ENCODE measurements around the gene USP48. TPM values are rescaled to one million over a fixed set of nuclear protein-coding genes. Genes with fewer than 3 reads are reported as not detected.
A peak's percentile ranks its signal among the peaks of the same experiment; 100 is the strongest.
"Not testable (repeated sequence)": the region's sequence is repeated elsewhere in the genome, so short reads cannot be mapped to it uniquely, and the experiment has no call there.

Gene USP48
- total RNA-seq, 1 donor from 2014 or later, result 70.4 TPM

DNA sequence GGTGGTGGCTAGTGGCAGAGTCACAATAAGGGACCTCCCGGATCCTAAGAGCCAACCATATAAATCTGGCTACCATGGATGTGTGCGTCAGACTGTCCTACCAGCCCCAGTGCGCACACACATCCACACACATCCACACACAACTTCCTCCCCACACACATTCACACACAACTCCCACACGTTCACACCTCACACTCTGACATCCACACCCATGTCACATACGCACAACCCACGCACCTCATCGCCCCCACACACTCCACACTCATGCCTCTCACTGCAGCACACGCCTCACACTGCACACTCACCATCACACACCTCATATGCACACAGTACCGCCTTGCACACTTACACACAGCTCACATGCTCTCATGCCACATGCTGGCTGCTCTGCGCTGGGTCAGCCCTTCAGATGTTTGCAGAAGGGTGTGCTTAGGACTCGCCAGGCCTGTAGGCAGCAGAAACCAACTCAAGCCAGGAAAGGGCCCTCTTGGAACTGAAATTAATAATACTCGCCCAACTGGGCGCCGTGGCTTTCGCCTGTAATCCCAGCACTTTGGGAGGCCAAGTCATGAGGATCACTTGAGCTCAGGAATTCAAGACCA is 32.1 kb upstream of the USP48 start:
- DNase-seq (ENCODE audit: low read depth, low spot score), result no peak

GRCh38 chr1:21814241-21814918 is 31.4 kb upstream of the USP48 start:
- DNase-seq (ENCODE audit: low read depth, low spot score), result no peak

GRCh38 chr1:21813542-21813941 is 30.6 kb upstream of the USP48 start:
- no peak for DNase-seq (ENCODE audit: low read depth, low spot score)

GRCh38 chr1:21811875-21812305 is 28.9 kb upstream of the USP48 start, which contains the start of gene LDLRAD2:
Gene LDLRAD2 (plus strand): TSS chr1:21812265. CDS start chr1:21812452, 187 bp downstream.
- no peak for DNase-seq (ENCODE audit: low read depth, low spot score)

DNA sequence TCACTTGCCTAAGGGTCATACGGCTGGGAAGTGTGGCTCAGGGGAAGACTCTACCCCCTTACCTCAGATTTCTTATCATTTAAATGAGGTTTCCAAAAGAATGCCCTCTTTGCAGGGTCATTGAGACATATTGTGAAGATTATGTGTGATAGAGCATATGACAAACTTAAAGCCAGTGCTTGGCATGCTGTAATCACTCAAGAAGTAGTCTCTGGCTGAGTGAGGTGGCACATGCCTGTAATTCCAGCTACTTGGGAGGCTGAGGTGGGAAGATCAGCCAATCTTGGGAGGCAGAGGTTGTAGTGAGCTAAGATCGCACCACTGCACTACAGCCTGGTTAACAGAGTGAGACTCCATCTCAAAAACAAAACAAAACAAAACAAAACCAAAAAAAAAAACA is 21.6 kb upstream of the USP48 start:
- no peak for DNase-seq (ENCODE audit: low read depth, low spot score)

GRCh38 chr1:21801100-21801499 is 18.2 kb upstream of the USP48 start:
- DNase-seq (ENCODE audit: low read depth, low spot score), result no peak

GRCh38 chr1:21799730-21800129 is 16.8 kb upstream of the USP48 start:
- DNase-seq (ENCODE audit: low read depth, low spot score), result no peak

GRCh38 chr1:21795075-21795474 is 12.1 kb upstream of the USP48 start:
- no peak for DNase-seq (ENCODE audit: low read depth, low spot score)

GRCh38 chr1:21794656-21795055 is 11.7 kb upstream of the USP48 start:
- no peak for DNase-seq (ENCODE audit: low read depth, low spot score)

DNA sequence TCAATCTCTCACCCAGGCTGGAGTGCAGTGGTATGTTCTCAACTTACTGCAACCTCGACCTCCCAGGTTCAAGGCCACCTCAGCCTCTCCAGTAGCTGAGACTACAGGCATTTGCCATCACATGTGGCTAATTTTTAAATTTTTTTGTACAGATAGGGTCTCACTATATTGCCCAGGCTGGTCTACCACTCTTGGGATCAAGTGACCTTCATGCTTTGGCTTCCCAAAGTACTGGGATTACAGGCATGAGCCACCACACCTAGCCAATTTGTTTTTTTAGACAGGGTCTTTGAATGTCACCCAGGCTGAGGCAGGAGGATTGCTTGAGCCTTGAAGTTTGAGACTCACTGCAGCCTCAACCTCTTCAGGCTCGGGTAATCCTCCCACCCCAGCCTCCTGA is 10.2 kb upstream of the USP48 start:
- no peak for DNase-seq (ENCODE audit: low read depth, low spot score)

DNA sequence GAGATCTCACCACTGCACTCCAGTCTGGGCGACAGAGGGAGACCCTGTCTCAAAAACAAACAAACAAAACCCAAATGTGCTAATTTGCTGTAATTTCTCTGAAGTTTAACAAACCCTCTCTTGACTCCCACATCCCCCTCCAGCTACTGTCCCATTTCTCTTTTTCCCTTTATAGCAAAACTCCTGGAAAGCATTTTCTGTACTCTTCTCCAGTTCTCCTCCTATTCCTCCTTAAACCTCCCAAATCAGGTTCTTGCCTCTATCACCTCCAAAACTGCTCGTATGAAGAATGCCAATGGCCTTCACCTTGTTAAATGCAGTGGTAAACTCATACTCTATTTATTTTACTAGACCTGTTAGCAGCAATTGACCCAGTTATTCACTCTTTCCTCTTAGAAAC is 3.7 kb upstream of the USP48 start:
- no peak for DNase-seq (ENCODE audit: low read depth, low spot score)

GRCh38 chr1:21785764-21786163 is 2.8 kb upstream of the USP48 start:
- not testable (repeated sequence) for DNase-seq (ENCODE audit: low read depth, low spot score)

- no peak for DNase-seq (ENCODE audit: low read depth, low spot score)
Measured at GRCh38 chr1:21783679-21784603, 992 bp upstream of the USP48 start.

- no peak for DNase-seq (ENCODE audit: low read depth, low spot score)
Measured at GRCh38 chr1:21782349-21782867, 541 bp downstream of the USP48 start.

- no peak for DNase-seq (ENCODE audit: low read depth, low spot score)
Measured at GRCh38 chr1:21781815-21782348, 1.1 kb downstream of the USP48 start.

- DNase-seq (ENCODE audit: low read depth, low spot score), result peak; percentile 78
Measured at GRCh38 chr1:21779613-21780521, 3.1 kb downstream of the USP48 start.

DNA sequence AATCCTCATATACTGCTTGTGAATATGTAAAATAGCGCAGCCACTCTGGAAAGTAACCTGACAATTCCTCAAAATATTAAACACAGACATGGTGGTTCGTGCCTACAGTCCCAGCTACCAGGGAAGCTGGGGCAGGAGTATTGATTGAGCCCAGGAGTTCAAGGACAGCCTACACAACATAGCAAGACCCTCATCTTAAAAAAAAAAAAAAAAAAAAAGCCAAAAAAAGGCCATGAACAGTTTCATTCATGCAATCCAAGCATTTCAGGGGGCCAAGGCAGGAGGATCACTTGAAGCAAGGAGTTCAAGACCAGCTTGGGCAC is 4.6 kb downstream of the USP48 start:
- no peak for DNase-seq (ENCODE audit: low read depth, low spot score)

GRCh38 chr1:21776925-21777324 is 6.0 kb downstream of the USP48 start:
- not testable (repeated sequence) for DNase-seq (ENCODE audit: low read depth, low spot score)

DNA sequence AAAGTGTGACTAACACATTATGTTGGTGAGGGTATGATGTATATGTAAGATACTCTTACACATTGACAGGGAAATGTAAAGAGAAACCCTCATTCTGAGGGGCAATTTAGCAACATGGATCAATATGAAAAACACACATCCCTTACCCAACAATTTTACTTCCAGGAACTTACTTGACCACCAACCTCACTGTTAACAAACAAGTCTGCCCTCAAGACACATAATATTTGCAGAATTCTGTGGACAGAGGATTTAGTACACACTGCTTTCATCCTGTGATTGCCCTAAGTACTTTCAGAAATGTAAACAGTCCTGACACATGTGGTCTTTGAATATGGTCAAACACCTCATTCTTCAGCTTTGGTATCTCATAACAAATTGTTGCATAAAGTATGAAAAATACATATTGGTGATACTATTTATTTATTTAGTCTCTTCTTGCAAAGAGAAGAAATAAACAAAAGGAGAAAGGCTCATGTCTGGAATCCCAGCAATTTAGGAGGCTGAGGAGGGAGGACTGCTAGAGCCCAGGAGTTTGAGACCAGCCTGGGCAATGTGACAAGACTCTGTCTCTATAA is 6.9 kb downstream of the USP48 start:
- no peak for DNase-seq (ENCODE audit: low read depth, low spot score)

- no peak for DNase-seq (ENCODE audit: low read depth, low spot score)
Measured at GRCh38 chr1:21775550-21775914, 7.4 kb downstream of the USP48 start.

All from pulmonary artery endothelial cell (primary cell).